ENCODE data around the gene LOXL1.

LOXL1 gene

DNA sequence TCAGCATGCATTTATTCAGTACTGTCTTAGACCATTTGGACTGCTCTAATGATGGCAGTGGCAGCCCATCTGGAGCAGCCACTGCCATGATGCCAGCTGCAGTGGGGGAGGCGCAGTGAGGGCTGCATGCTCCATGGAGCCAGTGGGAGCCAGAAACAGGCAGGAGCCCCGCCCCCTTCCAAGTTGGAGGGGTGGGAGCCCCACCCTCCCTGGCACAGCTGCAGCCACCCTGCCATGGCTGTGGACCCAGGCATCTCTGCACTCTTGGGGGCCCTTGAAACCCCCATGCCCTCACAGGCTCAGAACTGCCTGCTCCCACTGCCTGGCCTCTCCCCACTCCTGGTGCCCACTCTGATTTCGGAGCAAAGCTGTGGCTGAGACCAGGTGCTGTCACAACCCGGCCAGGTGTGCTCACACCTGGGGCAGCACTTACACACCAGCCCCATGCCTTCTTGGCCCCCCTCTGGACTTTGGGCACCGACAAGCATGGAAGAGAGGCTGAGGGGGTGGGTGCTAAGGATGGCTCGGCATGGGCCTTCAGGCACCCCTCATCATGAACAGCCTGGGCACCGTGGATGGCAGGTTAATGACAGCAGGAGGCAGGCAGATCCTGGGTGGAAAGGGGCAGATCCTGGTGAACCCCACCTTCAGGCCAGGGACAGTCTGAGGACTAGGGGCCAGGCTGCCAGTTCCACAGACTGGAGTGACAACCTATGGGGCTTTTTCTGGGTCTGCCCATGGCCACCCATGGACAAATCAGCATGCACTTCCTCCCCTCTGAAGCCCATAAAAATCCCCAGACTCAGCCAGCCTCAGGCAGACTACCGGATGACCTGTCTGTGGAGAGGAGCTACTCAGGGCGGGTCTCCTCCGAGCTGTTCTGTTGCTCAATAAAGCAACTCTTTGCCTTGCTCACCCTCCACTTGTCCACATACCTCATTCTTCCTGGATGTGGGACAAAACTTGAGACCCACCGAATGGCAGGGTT lies 34.6 kb upstream of the LOXL1 start:
- in situ Hi-C loops (cut with HindIII; ENCODE audit: low sequenced_read_pairs), result no loop called here
- H3K4me3 ChIP-seq (ENCODE audit: low read depth, low read length), result no peak overlapping the region
- DNase-seq (ENCODE audit: low read depth), result no peak
- TF ChIP-seq, protein P1, sequence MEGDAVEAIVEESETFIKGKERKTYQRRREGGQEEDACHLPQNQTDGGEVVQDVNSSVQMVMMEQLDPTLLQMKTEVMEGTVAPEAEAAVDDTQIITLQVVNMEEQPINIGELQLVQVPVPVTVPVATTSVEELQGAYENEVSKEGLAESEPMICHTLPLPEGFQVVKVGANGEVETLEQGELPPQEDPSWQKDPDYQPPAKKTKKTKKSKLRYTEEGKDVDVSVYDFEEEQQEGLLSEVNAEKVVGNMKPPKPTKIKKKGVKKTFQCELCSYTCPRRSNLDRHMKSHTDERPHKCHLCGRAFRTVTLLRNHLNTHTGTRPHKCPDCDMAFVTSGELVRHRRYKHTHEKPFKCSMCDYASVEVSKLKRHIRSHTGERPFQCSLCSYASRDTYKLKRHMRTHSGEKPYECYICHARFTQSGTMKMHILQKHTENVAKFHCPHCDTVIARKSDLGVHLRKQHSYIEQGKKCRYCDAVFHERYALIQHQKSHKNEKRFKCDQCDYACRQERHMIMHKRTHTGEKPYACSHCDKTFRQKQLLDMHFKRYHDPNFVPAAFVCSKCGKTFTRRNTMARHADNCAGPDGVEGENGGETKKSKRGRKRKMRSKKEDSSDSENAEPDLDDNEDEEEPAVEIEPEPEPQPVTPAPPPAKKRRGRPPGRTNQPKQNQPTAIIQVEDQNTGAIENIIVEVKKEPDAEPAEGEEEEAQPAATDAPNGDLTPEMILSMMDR (IDR thresholded peaks at IDR 0.05; ENCODE audit: low read depth, low read length, missing control alignments), result no peak

DNA sequence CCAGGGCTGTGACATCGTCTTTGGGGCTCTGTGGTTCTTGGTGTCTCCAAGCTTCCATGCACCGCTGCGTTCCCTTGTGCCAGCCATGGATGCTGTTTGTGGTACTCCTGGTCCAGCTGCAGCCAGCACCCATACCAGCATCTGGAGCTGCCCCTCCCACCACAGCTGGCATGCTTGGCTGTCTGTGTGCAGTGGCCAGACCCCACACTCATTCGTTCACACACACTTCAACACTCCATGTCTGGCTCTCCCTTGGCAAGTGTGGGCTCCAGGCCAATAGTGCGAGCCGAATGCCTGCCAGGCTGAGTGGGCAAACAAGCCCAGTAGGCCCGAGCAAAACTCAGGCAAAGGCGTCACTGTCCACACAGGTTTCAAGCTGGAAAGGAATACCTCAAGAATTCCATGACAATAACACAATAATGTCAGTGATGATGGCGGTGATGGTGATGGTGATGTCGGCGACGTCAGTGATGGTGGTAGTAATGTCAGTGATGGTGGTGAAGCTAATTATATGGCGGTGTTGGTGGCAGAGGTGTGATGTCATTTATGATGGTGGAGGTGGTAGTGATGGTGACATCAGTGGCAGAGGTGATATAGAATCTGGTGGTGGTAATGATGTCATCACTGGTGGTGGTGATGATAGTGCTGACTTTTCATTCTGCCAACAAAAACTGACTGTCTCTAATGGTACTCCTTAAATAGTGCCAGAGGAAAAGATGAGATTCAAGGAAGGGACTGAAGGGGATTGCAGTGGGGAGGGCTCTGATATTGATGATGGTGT lies 33.6 kb upstream of the LOXL1 start:
- H3K4me3 ChIP-seq (ENCODE audit: low read depth, low read length), result no peak overlapping the region
- DNase-seq (ENCODE audit: low read depth), result no peak
- TF ChIP-seq, protein P1 (IDR thresholded peaks at IDR 0.05; ENCODE audit: low read depth, low read length, missing control alignments), result no peak
- in situ Hi-C loops (cut with HindIII; ENCODE audit: low sequenced_read_pairs), result no loop called here

DNA sequence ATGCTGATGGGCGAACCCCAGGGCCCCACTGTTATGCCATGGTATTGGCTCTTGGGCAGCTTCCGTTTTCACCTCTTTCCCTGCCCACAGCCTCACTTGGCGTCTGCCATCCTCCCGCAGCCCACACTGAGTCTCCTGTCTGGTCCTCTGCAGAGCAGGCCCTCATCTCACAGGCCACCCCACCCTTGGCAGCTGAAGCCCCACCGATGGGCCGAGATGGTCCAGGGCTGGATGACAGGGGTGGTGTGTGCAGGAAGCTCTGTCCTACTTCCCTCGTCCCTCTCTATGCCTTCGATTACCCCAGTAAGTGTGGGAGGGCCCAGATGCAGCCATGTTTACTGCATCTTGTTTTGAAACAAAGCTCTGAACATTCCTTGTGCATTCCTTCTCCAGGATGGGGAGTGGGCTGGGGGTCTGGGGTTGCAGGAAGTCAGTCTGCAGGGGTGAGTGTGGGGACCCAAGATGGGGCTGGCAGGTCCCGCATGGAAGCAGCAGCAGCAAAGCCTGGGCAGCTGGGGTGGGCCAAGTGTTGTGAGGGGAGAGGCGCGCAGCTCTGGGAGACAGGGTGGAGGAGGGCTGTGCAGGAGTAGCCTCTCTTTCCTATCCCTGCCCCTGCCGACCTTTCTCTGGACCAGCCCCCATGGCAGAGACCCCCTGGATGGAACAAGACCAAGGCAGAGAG lies 32.0 kb upstream of the LOXL1 start:
- no peak overlapping the region for H3K4me3 ChIP-seq (ENCODE audit: low read depth, low read length)
- in situ Hi-C loops (cut with HindIII; ENCODE audit: low sequenced_read_pairs), result no loop called here
- TF ChIP-seq, protein P1 (IDR thresholded peaks at IDR 0.05; ENCODE audit: low read depth, low read length, missing control alignments), result no peak
- DNase-seq (ENCODE audit: low read depth), result no peak

DNA sequence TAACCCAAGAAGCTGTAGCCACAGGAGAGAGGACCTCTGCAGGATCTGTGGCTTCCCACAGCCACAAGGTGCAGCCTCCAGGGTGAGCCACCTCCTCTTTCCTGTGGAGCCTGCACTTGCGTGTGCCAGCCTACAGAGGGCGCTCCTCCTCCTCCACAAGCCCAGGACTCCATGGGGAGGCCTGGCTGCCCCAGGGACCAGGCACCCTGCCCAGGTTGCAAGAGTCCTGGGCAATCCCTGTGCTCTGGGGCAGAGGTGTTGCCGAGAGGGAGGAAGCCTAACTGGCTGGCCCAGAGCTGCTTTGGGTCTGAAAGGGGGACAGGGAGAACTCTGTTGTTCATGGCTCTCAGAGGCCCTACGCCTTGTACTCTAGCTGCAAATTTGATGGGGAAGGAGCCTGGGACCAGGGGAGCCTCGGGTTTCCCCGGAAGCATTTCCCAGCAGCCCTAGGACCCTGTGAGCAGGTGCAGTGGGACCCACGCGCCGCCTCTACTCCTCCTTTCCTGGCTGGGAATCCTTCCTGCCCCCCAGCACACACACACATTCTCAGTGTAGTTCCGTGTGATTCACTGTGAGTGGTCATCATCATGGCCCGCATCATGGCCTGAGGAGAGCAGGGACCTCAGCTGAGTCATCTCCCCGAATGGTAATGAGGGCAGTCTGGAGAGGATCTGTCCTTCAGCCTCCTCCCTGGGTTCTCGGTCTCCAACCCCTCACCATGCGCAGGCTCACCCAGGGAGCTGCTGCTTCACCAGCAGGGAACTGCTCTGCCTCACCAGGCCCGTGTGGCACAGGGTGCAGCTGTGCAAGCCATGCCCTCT lies 28.6 kb upstream of the LOXL1 start:
- peak; percentile 61 for DNase-seq (ENCODE audit: low read depth)
- no peak overlapping the region for H3K4me3 ChIP-seq (ENCODE audit: low read depth, low read length)
- TF ChIP-seq, protein P1 (IDR thresholded peaks at IDR 0.05; ENCODE audit: low read depth, low read length, missing control alignments), result peak; percentile 99
- in situ Hi-C loops (cut with HindIII; ENCODE audit: low sequenced_read_pairs), result no loop called here

DNA sequence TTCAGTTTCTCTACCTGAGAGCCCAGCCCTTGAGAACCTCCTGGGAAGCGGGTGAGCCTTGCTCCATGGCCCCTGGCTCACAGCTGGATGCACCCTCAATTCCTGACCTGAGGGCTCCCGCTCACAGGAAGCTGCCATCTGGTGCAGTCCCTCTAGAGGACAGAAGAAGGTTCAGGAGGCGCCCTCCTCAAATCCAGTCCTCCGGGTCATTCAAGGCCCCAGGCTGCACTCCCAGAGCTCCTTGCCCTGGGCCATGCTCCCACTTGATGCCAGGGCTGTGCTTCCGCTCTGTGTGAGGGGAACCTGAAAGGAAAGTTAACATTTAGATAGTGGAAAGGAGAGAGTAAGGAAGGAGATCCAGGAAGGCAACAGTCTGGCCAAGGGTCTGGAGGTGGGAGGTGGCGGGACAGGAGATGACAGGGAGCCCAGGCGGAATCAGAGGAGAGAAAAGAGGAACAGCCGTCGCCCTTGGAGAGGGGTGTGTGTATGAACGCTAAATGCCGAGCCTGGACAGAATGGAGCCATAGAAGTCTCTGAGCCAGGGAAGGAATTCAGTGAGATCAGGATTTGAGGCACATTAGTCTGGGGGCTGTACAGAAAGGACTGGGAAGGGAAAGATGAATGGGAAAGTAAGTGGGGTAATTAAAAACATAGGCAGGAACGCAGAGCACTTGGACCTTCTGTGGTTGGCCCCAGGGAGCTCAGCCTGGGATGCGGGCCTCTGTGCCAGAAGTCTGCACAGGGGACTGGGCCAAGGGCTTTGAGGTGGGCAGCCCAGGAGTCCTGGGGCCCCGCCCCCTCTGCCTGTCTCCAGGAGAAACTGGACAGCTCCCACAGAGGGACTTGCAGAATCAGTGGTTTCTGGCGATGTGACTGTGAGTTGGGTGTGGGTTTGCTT lies 26.8 kb upstream of the LOXL1 start:
- TF ChIP-seq, protein P1 (IDR thresholded peaks at IDR 0.05; ENCODE audit: low read depth, low read length, missing control alignments), result no peak
- DNase-seq (ENCODE audit: low read depth), result peak; percentile 69
- no peak overlapping the region for H3K4me3 ChIP-seq (ENCODE audit: low read depth, low read length)
- in situ Hi-C loops (cut with HindIII; ENCODE audit: low sequenced_read_pairs), result no loop called here
